GM21381 (cell line): ENCODE measurements around the gene SMARCAL1.
"Not testable (repeated sequence)": the region's sequence is repeated elsewhere in the genome, so short reads cannot be mapped to it uniquely, and the experiment has no call there.

Source experiments
- ATAC-seq: cut with Tn5 transposase; IDR thresholded peaks from one replicate; pipeline ENCODE4 v1.9.1; 2021; ENCODE audit warnings: mild to moderate bottlenecking, moderate library complexity; ENCODE audit not compliant: unreplicated experiment

The SMARCAL1 gene

GRCh38 chr2:216498379-216499352 is 86.4 kb downstream of the SMARCAL1 start, which contains the start of gene RPL37A:
RPL37A (plus strand) TSS chr2:216498844; CDS start chr2:216498875, 31 bp downstream.
- ATAC-seq, result peak; percentile 97

GRCh38 chr2:216499641-216500218 is 87.4 kb downstream of the SMARCAL1 start:
- ATAC-seq, result no peak

- ATAC-seq, result no peak
Measured at GRCh38 chr2:216500572-216500971, 88.3 kb downstream of the SMARCAL1 start.

DNA sequence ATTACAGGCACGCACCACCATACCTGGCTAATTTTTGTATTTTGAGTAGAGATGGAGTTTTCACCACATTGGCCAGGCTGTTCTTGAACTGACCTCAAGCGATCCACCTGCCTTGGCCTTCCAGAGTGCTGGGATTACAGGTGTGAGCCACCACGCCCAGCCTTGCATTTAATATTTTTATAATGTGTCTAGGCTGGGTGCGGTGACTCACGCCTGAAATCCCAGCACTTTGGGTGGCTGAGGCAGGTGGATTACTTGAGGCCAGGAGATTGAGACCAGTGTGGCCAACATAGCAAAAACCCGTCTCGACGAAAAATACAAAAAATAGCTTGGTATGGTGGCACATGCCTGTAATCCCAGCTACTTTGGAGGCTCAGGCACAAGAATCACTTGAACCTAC is 89.6 kb downstream of the SMARCAL1 start:
- no peak for ATAC-seq

- no peak for ATAC-seq
Measured at GRCh38 chr2:216502381-216503158, 90.3 kb downstream of the SMARCAL1 start.

DNA sequence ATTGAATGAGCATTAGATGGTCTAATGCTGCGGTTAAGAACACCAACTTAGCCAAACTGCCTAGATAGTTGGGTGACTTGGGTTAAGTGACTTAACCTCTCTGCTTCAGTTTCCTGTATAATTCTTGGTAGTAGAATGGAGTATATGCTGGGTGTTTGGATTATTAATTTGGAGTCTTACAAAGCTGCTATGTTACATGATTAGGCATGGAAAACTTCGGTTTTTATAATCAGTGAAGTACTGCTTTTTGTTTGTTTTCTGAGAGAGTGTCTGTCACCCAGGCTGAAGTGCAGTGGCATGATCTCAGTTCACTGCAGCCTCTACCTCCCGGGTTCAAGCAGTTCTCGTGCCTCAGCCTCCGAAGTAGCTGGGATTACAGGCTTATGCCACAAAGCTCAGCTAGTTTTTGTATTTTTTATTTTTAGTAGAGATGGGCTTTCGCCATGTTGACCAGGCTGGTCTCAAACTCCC is 90.9 kb downstream of the SMARCAL1 start:
- no peak for ATAC-seq

DNA sequence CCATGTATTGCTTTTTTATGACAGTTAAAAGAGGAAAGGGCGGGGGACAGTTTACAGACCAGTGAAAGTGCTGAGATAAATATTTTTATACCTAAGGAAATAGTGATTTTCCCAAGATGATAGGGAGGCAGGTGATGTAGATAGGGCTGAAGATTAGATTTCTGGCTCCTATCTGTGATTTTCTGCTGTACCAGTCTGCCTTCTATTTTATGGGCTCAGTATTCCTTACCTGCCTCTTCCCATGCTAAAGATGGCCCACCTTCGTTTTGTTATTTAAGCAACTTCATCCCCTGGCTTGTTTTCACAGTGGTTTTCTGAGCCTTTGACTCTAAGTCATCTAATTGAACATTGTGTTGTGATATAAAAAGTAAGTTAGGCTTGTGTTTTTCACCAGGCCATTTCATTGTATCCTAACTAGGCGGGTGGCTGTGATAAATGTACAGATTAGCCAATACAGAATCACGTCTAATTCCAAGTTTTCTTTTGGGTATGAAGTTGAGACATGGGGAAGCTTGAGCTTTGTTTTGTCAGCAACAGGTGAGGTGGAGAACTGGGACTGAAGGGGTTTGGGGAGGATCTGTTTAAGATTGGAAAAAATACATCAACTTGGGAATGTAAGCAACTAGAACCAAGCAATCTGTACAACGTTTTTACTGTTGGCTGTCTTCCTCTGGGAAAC is 91.6 kb downstream of the SMARCAL1 start:
- ATAC-seq, result no peak

DNA sequence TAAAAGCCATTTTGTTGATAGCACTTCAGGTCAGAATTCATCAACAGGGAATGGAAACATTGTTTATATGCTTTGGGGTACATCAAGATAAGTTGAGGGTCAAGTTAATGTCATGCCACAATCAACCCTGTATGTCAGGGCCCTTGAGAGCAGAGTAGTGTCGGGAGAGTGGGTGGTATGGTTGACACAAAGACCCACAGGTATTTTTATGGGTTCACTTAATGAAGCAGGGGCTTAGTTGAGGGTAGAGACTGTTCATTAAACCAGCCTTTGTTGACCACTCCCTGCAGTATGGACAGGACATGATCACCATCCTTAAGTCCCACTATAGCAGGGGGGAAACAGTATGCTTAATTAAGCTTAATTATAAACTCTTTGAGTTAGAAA is 92.1 kb downstream of the SMARCAL1 start:
- ATAC-seq, result no peak

- no peak for ATAC-seq
Measured at GRCh38 chr2:216505133-216506106, 93.1 kb downstream of the SMARCAL1 start.

DNA sequence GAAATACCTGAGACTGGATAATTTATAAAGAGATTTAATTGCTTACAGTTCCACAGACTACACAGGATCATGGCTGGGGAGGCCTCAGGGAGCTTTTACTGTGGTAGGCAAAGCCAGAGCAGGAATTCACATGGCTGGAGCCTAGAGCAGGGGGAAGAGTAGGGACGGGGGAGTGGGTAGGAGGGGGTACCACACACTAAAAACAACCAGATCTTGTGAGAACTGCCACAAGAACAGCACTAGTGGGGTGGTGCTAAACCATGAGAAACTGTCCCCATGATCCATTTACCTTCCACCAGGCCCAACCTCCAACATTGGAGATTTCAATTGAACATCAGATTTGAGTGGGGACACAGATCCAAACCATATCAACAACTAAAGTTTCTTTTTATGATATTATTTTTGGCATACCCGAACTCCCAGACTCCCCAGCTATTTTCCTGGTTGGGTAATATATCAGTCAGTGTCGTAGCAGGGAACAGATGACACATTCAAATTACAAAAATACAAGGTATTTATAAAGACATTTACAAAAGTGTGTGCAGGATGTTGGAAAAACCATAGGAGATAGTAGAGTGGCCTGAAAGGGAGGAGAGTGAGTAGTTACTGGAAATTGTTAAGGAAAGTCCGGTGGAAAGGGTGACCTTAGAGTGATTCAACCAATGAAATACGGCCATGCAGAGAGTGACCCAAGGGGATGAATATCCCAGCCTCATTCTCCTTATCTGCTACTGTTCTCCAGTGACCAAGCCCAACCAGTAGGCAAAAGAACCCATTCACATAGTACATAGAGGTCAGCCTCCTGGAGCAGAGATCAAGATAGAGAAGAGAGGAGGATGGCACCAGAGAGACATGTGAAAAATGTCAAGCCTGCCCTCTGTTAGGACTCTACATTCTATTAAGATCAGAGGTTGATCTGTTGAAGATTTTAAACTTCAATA is 95.2 kb downstream of the SMARCAL1 start:
- ATAC-seq, result no peak

DNA sequence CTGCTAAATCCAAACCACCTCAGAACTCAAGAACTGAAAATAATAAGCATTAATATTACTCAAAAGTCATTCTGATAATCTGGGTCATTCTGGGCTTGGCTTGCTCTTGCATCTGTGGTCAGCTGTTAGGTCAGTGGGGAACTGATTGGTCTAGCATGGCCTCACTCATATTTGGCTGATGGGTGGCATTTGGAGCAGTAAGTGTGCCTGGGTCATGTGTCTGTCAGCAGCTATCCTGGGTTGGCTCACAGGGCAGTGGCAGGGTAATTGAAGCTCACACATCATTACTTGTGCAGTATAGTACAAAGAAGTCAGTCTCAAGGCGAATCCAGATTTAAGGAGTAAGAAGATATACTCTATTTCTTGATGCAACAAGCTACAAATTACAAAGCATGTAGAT is 95.9 kb downstream of the SMARCAL1 start:
- no peak for ATAC-seq

DNA sequence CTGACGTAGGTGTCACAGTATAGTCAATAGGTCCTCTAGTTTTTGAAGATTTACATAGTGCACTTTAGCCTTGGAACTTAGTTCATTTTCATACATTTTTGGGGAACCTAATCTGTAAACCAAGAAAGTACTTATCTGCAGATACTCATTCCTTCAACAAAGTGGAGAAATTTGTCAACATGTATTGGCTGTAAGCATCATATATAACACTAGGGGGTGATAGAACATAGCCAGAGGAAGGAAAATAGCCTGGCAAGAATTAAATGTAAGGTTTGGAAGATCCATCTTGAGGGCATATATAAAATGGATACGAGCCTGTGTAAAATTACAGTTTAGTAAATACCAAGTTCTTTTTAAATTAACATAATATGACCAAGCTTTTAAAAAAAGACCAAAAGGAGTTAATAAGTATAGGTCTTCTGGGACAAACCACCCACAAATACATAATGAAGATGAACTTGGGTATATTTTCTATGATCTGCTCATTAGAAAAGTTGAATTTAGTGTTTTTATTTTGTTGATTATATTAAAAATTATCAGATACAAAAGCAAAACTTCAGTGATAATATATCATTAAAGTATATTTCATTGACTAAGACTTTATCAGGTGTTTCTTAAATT is 104.6 kb downstream of the SMARCAL1 start:
- no peak for ATAC-seq

- ATAC-seq, result no peak
Measured at GRCh38 chr2:216517447-216518225, 105.4 kb downstream of the SMARCAL1 start.

- not testable (repeated sequence) for ATAC-seq
Measured at GRCh38 chr2:216518566-216519119, 106.4 kb downstream of the SMARCAL1 start.

DNA sequence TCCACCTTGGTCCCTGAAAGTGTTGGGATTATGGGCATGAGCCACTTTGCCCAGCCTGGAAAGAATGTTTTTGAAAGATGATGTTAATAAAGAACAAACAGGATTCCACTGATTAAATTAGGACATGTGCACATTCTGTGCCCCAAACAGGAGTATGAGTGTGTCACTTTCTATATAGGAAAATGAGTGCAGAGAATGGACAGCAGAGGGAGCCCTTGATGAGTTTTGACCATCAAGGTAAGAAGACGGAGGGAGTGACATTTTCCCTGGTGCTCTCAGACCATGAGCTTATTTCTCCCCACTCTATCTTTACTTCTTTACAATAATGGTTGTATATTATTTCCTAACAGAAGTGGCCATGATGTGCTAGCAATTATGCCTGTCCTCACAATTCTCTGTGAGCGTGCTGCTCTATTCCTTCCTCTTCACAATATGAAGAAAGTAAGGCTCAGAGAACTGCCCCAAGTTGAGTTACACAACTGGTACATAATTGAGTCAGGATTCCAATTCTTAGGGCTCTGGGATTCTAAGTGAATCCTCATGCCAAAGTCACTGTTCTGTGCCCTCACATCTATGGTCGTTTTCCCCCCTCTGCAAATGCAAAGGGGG is 107.0 kb downstream of the SMARCAL1 start:
- no peak for ATAC-seq

DNA sequence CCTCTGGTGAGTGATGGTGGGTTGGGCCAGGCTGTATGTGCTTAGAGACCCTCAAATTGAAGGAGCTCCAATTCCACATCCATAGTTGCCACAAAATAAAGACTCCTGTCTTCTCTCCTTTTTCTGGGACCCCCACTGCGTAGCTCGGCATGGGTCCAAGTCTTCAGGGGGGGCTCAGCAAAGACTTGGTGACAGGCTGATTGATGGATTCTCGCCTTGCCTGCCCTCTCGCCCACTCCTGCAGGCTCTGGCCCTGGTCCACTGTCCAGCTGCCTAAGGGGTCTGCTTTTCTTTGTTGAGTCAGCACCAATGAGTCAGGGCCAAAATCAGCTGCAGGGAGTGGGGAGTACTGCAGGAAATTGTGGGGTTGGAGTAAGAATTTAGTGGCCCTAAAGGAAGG is 107.8 kb downstream of the SMARCAL1 start:
- no peak for ATAC-seq
